ENCODE results near the gene UNC5C. TPM values are rescaled to one million over a fixed set of nuclear protein-coding genes. Genes with fewer than 3 reads are reported as not detected.

Gene UNC5C
- total RNA-seq, 1 donor from 2014 or later, result 2.2 TPM

GRCh38 chr4:95294321-95294720 is 254.5 kb downstream of the UNC5C start:
- no peak for TF ChIP-seq CTCF (conservative IDR thresholded peaks at IDR 0.05; ENCODE audit: low read depth, low read length)
- no peak overlapping the region for H3K4me3 ChIP-seq (ENCODE audit: low read depth, low read length)
- no peak for DNase-seq (ENCODE audit: low read depth)

- no peak for TF ChIP-seq CTCF (conservative IDR thresholded peaks at IDR 0.05; ENCODE audit: low read depth, low read length)
- H3K4me3 ChIP-seq (ENCODE audit: low read depth, low read length), result no peak overlapping the region
- no peak for DNase-seq (ENCODE audit: low read depth)
These were observed 255.8 kb downstream of the UNC5C start for GRCh38 chr4:95293014-95293413.

GRCh38 chr4:95290702-95291101 is 258.1 kb downstream of the UNC5C start:
- no peak overlapping the region for H3K4me3 ChIP-seq (ENCODE audit: low read depth, low read length)
- DNase-seq (ENCODE audit: low read depth), result no peak
- no peak for TF ChIP-seq CTCF (conservative IDR thresholded peaks at IDR 0.05; ENCODE audit: low read depth, low read length)

GRCh38 chr4:95289028-95289634 is 259.6 kb downstream of the UNC5C start:
- no peak for TF ChIP-seq CTCF (conservative IDR thresholded peaks at IDR 0.05; ENCODE audit: low read depth, low read length)
- DNase-seq (ENCODE audit: low read depth), result no peak
- H3K4me3 ChIP-seq (ENCODE audit: low read depth, low read length), result no peak overlapping the region

GRCh38 chr4:95288552-95288951 is 260.2 kb downstream of the UNC5C start:
- no peak for TF ChIP-seq CTCF (conservative IDR thresholded peaks at IDR 0.05; ENCODE audit: low read depth, low read length)
- no peak overlapping the region for H3K4me3 ChIP-seq (ENCODE audit: low read depth, low read length)
- DNase-seq (ENCODE audit: low read depth), result no peak

- DNase-seq (ENCODE audit: low read depth), result no peak
- TF ChIP-seq CTCF (conservative IDR thresholded peaks at IDR 0.05; ENCODE audit: low read depth, low read length), result no peak
These were observed 263.0 kb downstream of the UNC5C start for GRCh38 chr4:95285797-95286196.

GRCh38 chr4:95284655-95285054 is 264.1 kb downstream of the UNC5C start:
- no peak for TF ChIP-seq CTCF (conservative IDR thresholded peaks at IDR 0.05; ENCODE audit: low read depth, low read length)
- no peak for DNase-seq (ENCODE audit: low read depth)
- H3K4me3 ChIP-seq (ENCODE audit: low read depth, low read length), result no peak overlapping the region

More at GRCh38 chr4:95285797-95286196, 263.0 kb downstream of the UNC5C start:
- no peak overlapping the region for H3K4me3 ChIP-seq (ENCODE audit: low read depth, low read length)

All from epithelial cell of proximal tubule (primary cell).